Measurements from ENCODE around the gene MOGAT3.

MOGAT3 gene, protein sequence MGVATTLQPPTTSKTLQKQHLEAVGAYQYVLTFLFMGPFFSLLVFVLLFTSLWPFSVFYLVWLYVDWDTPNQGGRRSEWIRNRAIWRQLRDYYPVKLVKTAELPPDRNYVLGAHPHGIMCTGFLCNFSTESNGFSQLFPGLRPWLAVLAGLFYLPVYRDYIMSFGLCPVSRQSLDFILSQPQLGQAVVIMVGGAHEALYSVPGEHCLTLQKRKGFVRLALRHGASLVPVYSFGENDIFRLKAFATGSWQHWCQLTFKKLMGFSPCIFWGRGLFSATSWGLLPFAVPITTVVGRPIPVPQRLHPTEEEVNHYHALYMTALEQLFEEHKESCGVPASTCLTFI

DNA sequence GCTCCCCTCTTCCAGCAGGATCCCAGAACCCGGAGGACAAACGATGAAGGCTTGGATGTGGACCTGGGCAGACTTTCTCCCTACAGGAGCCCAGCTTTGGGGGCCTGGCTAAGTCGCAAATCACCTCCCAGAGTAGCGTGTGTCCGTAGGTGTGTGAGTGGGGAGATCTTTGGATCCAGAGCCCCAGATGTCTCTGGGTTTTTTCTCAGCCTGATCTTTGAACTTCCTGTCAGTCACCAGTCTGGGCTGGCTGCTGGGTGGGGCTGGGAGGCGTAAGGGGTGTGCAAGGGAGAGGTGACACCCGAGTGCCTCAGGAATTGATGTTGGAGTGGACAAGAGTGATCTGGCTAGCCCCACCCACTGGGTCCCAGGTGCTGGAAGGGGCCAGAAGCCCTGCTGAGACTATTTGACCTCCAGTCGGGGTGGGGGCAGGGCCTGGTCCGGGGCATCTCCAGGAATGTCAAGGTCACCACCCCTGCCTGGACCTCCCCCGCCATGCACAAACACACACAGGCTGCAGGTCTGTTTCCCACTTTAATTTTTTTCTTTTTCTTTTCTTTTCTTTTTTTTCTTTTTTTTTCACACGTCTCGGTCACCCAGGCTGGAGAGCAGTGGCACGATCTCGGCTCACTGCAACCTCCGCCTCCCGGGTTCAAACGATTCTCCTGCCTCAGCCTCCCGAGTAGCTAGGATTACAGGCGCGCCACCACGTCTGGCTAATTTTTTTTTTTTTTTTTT is at the start of gene MOGAT3:
Gene MOGAT3 (minus strand): TSS at position 175 of the 738 bp plus-strand sequence. CDS start 182 bp downstream, outside the sequence.
- DNase-seq = no peak

DNA sequence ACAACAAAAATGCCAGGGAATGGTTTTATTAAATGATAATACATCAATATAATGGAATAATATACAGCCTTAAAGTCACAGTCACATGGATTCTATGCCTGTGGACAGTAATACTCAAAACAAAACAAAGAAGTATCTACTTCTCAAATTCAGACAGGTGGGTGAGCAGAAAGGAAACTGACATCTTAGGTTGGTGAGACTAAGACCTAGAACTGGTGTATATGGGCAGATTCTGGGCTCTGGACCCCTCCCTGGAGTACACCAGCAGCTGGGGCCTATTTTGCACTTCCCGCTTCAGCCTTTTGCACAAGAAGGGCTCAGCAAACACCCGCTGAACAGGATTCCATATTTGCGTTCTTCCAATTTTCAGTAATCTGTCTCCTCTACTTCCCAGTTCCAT is 49.5 kb upstream of the MOGAT3 start:
- no peak for DNase-seq

DNA sequence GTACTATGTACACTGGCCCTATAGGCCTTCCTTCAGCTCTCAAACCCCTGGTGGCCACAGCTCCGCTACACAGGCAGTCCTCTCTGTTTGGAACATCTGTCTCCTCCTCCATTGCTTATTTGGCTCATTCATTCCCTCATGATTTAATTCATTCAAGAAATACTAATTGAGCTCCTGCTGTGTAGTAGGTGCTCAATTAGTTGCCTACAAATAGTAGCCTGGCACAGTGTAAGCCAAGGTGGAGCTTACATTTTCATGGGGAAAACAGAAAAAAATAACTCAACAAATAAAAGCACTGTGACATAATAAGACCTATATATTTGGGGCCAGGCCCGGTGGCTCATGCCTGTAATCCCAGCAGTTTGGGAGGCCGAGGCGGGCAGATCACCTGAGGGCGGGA is 47.4 kb upstream of the MOGAT3 start:
- no peak for DNase-seq

DNA sequence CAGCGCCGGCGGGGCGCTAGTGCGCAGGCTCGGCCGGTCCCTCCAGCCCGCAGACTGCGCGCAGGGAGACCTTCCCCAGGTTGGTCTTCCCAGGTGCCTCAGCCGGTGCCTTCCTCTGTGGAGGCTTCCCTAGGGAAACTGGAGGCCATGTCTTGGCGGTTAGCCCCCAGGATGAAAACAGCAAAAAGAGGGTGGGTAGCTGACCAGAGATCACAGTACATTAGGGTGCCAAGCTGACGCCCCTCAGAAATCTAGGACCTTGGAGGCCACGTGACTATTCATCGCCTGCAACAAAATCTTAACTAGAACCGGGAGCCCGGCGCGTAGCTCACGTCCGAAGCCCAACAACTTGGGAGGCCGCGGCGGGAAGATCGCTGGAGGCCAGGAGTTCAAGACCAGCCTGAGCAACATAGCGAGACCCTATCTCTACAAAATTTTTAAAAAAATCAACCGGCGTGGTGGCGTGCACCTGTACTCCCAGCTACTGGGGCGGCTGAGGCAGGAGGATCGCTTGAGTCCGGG is 44.4 kb upstream of the MOGAT3 start:
- DNase-seq = no peak

DNA sequence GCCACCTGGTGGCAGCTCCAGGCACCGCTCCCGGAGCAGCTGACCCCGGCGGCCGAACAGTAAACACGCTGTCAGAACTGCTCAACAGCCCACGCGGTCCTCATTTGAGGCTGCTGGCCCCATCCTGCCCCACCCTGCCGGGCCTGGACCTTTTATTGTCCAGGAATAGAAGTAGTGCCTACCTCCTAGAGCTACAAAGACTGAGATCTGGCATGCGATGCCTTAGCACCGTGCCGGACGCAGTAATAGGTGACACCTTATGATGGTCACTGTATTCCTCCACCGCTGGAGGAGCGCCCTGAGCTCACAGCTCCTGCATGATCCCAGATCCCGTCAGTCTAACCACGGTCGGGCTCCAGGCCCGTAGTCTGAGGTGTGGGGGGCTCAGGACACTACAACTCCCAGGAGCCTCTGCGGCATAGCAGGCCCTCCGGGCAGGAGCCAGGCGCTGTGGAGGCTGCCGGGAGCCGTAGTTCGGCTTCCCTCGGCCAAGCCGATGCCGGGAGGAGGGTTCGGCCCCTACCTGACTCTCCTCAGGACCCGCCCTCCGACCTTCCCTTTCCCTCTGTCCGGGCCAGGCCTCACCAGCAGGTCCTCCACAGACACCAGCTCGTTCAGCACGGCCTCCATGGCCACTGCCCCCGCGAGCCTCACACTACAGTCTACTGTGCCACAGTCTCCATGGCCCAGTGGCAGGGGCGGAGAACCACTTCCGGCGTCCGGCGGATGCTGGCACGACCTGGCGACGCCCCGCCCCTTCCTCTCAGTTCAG is 43.7 kb upstream of the MOGAT3 start, which contains the start of gene FIS1:
Gene FIS1 (minus strand): TSS at position 707 of the 772 bp plus-strand sequence. CDS start 77 bp downstream, at position 630.
- peak; percentile 81 to 100 (median 94) for DNase-seq

DNA sequence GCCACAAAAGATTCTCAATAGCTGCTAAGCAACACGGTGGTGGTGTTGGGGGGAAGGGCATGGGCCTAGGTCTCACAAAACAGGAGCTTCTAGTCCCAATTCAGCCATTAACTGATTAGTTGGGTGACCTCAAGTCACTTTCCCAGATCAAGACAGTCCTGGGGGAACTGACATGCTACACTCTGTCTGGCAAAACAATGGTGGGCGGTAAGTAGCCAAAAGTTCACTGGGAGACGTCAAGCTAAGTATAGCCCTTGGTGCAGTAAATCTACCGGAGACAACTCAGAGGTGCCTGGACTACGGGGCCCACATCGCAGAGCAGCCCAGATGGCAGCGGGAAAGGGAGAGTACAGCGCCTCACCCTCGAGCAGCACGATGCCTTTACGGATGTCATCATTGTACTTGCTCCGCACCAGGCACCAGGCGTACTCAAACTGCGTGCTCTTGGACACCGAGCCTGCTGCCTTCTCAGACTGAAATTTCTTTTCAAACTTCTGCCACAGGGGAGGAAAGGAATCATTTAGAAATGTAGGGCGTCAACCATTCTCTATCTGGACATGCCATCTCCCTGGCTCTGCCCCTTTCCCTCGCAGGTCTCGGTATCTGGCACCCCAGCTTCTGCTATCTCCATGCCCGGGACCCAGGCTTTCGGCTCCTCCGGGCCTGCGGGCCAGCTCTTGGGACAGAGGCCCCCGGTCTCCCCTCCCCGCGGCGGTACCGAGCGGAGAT is 43.0 kb upstream of the MOGAT3 start:
- peak in 8 of 56 donors; percentile 24 to 75 (median 41) for DNase-seq

DNA sequence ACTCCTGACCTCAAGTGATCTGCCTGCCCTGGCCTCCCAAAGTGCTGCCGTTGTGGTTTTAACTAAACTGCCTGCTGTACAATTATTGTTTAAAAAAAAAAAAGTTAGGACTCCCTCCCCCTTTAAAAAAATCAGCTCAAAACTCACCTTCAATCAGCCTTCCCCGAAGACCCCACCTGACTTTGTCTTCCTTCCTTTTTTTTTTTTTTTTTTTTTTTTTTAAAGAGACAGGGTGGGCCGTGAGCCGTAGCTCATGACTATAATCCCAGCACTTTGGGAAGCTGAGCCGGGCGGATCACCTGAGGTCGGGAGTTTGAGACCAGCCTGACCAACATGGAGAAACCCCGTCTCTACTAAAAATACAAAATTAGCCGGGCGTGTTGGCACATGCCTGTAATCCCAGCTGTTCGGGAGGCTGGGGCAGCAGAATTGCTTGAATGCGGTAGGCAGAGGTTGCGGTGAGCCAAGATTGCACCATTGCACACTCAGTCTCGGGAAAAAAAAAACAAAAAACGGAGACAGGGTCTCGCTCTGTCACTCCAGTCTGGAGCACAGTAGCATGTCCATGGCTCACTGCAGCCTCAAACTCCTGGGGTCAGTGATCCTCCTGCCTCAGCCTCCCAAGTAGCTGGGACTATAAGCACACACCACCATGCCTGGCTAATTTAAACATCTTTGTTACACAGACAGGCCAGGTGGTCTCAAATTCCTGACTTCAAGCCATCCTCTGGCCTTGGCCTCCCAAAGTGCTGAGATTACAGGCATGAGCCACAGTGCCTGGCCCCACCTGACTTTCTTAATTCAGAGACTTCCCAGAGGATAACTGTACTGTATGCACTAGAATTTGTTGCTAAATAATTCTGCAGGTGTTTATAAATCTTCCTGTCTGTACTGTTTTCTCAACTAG is 40.9 kb upstream of the MOGAT3 start:
- DNase-seq = no peak

DNA sequence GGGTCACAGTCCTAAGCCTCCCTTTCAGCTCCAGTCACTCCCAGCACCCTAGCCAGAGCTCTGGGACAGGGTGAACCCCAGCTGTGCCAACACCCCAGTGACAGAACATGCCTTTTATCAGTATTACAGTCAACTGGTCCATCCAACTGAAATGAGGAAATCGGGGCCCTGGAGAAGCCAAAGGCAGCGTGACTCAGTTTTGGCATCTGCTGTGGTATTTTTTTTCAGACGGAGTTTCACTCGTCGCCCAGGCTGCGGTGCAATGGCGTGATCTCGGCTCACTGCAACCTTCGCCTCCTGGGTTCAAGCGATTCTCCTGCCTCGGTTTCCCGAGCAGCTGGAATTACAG is 40.2 kb upstream of the MOGAT3 start:
- no peak for DNase-seq

DNA sequence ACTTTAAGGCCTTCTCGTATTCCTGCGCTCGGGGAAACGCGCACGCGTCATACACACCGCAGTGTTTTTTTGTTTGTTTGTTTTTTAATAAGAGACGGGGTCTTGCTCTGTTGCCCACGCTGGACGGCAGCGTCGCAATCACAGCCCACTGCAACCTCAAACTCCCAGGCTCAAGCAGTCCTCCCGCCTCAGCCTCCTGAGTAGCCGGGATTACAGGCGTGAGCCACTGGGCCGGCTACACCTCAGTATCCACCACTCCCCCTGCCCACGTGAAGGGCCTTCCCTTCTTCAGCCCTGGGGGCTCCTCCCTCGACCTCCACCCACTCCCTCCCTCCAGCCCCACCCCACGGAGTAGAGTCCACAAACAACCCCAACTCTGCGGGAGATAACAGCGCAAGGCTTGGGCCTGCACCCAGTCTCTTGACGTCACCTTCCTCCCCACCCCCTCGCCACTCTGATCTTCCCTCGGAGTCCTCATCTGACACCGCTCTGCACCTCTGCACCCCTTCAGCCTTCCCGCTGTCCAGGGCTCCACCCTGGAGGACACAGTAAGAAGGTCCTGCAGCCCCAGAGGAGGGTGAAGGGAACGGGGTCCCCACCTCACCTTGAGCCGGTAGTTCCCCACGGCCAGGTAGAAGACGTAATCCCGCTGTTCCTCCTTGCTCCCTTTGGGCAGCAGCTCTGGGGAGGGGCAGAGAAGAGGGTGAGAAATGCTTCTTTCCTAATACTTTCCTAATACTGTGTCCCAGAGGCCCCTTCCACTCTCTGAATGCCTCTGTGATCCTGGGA is 39.6 kb upstream of the MOGAT3 start:
- no peak for DNase-seq

DNA sequence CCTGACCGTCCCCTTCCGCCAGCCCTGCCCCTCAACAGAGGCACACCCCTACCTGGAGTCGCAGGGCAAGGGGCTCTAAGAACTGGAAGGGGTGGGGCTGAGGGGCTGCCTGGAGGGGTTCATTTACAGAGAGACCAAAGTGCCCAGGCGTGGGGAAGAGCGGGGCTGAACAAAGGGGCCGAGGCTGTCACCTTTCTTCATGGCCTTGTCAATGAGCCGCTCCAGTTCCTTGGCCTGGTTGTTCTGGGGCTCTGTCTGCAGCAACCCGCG is 39.0 kb upstream of the MOGAT3 start:
- DNase-seq = no peak

DNA sequence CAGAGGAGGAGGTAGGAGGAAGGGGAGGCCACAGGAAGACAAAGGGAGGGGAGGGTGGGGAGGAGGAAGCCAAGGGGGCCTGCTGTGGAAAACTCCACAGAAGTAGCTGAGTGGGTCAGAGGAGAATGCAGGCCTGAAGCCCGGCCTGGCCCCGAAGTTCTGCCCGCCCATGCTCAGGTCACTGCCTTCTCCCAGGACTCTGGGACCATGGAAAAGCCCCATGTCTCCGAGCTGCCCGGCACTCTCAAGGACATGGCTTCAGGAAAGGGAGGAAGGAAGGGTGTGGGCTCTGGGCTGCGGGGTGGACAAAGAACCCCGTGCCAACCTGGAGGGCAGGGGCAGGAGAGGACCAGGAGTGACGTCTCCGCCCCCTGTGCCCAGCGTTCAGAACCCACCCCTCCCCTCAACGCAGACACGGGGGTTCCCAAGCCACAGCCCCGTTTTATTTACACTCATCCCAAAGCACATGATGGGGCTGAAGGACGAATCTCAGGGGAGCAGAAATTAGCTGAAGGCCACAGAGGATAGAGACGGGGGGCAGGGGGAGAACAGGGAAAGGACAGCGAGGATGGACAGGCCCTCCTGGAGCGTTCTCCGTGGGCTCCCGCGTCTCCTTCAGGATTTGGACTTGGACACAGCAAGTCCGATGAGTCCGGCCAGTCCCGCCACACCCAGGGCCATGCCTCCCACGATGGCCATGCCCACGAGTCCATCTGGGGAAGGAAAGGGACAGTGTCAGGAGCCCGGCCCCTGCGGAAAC is 38.5 kb upstream of the MOGAT3 start:
- no peak for DNase-seq

DNA sequence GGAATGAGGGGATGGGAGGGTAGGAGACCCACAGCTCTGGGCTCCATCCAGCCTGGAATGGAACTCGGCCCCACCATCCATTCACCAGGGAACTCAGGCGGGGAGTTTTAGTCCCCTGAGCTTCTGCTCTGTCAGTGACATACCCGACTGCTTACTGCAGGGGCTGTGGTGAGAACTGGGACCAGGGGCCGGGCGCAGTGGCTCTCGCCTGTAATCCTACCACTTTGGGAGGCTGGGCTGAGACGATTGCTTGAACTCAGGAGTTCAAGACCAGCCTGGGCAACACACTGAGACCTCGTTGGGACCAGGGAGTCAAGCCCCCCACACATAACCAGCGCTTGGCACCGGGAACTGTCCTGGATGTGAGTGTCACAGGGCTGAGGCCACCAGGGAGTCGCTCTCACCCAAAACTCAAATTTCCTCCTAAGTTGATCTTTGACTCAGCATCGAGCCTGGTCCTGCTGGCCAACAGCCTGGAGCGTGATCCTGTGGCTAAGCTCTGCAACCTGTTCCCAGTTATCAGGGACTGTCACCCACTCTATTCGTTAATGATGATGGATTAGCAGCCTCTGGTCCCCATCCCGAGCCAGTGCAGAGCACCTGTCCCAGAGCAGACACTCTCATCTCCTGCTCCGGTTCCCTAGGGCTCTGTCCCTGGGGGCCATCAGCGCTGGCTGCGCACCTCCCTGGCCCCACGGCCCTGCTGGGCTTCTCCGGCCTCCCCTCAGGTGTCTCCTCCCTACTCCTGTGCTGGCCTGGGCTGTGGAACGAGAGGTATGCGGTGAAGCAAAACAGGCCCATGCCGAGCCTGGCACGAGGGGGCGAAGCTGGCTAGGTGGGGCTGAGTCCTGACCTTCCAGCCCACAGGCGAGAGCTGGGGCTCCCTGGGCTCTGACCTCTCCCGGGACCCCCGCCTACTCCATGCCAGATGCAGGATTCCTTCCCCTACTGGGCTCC is 37.7 kb upstream of the MOGAT3 start:
- DNase-seq = no peak

DNA sequence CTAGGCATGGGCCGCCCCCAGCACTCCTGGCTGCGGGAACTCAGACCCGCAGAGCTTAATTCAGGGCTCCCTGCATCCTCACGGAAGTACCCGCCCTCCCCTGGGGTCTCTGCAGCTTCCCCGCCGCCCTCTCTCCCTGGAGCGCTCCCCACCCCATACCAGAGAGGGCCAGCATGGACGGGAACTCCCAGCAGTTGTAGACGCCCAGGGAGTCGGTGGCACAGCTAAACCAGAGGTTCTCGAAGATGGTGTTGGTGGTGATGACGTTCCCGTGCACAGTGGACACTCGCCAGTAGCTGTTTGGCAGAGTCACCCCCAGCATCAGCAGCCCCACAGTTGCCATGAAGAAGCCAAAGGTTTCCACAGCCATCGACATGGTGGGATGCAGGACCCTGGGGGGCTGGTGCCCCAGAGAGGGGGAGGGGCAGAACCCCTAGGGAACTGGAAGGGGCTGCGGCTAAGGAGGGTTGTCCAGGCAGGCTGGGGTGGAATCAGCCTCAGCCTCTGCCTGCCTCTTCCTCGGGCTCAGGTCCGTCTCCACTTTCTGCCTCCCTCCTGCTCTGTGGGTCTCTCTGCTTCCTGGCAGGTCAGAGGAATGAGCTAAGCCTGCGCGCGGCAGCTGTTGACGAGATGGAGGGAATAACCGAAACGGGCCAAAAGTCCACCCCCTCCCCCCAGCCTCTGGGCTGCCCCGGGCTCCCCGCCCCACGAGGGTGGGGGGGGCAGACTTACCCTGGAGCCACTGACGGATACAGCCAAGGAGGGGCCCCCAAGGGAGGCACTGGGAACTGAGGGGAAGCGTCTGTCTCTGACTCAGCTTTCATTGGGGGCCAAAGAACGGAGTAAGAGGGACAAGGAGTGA is 36.6 kb upstream of the MOGAT3 start, which contains the start of gene CLDN15:
Gene CLDN15 (minus strand): TSS at position 597 of the 862 bp plus-strand sequence. CDS start 221 bp downstream, at position 376.
- DNase-seq = peak in 4 of 56 donors; percentile 7 to 31 (median 18)

DNA sequence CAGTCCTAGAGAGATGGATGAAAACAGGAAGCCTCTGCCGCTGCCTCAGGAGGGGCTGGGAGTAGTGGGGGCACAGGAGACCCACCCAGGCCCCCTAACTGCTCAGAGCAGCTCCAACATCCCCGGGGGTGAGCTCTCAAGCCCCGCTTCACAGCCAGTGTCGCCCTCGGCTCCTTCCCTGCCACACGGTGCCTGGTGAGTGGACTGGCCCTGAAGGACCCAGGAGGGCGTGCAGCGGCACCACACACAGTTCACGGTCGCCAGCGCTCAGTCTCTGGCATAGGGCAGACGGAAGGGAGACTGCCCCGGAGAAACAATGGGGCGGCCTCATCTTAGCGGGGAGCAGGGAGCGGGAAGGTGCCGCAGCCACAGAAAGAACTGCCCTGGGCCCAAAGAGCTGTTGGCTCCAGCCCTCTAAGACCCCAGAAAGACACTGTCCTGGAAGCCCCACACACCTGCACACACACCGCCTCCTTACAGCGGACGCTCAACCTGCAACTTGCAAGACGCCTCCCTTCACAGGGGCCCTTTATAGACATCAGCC is 35.5 kb upstream of the MOGAT3 start:
- DNase-seq = no peak

DNA sequence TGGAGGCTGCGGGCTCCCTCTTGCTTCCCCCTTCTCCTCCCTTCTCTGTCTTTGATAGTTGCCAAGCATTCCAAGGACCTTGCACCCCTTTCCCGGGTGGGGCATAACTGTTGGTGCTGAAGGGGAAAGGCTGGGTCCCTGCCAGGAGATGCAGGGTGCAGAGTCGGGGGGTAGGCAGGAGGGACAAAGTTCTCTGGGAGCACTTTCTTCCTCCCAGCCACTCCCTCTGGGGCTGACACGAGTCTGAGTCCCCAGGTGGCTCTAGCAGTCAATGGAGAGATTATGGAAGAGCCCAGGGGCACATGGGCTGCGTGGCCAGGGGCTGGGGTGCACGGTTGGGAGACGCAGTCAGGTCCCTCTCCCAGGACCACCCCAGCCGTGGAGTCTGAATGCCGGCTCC is 34.7 kb upstream of the MOGAT3 start:
- DNase-seq = no peak

DNA sequence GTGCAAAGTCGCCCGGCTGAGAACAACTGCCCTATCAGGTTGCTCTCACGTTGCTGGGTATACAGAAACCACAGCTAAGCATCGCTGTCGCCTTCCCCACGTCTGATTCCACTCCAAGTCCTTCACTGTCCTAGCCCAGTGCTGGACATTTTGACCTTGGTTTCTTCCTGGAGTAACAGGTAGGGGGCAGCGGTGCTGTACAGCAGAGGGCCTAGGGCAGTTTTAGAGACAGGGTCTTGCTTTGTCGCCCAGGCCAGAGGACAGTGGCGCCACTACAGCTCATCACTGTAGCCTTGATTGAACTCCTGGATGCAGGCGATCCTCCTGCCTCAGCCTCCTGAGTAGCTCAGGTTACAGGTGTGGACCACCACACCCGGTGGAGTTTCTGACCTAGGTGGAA is 34.2 kb upstream of the MOGAT3 start:
- no peak for DNase-seq

All from amygdala (tissue), 56 donors.